ENCODE measurements around the gene CDC7. TPM values are rescaled to one million over a fixed set of nuclear protein-coding genes. Genes with fewer than 3 reads are reported as not detected.
A peak's percentile ranks its signal among the peaks of the same experiment; 100 is the strongest.

The CDC7 gene
- total RNA-seq, 2 donors from 2014 or later = 3.5 to 10.3 TPM

DNA sequence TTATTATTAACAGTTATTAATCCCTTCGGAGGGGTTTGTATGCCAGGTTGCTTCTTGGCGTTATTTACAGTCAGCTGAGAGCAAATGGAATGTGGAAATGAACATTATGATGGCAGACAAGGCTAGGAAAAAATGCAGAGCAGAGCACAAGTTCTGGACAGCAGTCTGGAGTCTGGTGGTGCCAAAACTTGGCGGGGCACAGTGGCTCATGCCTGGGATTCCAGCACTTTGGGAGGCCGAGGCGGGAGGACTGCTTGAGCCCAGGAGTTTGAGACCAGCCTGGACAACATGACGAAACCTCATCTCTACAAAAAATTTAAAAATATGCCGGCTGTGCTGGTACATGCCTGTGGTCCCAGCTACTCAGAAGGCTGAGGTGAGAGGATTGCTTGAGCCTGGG, 67.6 kb downstream of the CDC7 start:
- TF ChIP-seq, protein P1, sequence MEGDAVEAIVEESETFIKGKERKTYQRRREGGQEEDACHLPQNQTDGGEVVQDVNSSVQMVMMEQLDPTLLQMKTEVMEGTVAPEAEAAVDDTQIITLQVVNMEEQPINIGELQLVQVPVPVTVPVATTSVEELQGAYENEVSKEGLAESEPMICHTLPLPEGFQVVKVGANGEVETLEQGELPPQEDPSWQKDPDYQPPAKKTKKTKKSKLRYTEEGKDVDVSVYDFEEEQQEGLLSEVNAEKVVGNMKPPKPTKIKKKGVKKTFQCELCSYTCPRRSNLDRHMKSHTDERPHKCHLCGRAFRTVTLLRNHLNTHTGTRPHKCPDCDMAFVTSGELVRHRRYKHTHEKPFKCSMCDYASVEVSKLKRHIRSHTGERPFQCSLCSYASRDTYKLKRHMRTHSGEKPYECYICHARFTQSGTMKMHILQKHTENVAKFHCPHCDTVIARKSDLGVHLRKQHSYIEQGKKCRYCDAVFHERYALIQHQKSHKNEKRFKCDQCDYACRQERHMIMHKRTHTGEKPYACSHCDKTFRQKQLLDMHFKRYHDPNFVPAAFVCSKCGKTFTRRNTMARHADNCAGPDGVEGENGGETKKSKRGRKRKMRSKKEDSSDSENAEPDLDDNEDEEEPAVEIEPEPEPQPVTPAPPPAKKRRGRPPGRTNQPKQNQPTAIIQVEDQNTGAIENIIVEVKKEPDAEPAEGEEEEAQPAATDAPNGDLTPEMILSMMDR (IDR thresholded peaks at IDR 0.05) = no peak
- intact Hi-C loops (cut with DNase I) = no loop called here
- Histone ChIP-seq H3K27me3 (no peaks in the 10 kb centered on the region), H3K4me1 (no peaks in the 10 kb centered on the region), H3K9me3 (no peaks in the 10 kb centered on the region), H3K9ac (ENCODE audit: low read depth in 2 of 2, low read length in 2 of 2) (no peak overlapping the region), H3K4me3 (no peak overlapping the region), H3K27ac (no peak overlapping the region), H3K36me3 (no peaks in the 10 kb centered on the region)
- no peak for DNase-seq

DNA sequence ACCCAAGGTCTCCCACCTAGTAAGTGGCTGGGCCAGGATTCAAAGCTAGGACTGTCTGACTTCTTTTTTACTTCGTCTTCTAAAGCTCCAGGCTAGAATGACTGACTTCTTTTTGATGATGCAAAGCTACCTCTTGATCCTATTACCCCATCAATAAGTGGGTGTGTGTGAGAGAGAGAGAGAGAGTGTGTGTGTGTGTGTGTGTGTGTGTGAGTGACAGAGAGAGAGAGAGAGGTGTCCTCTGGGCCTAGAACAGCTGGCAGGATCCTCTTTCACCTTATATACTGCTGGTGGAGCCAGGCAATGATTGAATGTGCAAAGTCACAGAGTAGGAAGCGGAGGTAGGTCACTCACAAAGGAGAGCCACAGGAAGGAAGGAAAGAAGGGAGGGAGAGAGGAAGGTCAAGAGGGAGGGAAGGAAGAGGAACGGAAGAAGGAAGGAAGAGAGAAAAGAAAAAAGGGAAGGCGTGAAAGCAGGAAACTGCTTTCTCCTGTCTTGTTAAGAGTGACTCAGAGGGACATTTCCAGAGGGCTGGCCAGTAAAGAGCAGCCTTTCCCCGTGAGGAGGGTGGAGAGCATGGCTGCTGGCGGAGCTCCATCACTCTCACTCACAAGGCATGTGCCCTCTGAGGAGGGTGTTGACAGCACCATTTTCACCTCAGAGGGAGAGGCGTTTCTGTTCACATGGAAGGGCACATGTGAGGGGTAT, 68.9 kb downstream of the CDC7 start:
- no peaks in the 10 kb centered on the region for H3K4me1 ChIP-seq
- no peaks in the 10 kb centered on the region for H3K36me3 ChIP-seq
- H3K9me3 ChIP-seq = no peaks in the 10 kb centered on the region
- TF ChIP-seq, protein P1 (IDR thresholded peaks at IDR 0.05) = no peak
- peak; percentile 76 for DNase-seq
- H3K27ac ChIP-seq = no peak overlapping the region
- intact Hi-C loops (cut with DNase I) = no loop called here
- H3K9ac ChIP-seq (ENCODE audit: low read depth in 2 of 2, low read length in 2 of 2) = no peak overlapping the region
- H3K4me3 ChIP-seq = no peak overlapping the region
- no peaks in the 10 kb centered on the region for H3K27me3 ChIP-seq

DNA sequence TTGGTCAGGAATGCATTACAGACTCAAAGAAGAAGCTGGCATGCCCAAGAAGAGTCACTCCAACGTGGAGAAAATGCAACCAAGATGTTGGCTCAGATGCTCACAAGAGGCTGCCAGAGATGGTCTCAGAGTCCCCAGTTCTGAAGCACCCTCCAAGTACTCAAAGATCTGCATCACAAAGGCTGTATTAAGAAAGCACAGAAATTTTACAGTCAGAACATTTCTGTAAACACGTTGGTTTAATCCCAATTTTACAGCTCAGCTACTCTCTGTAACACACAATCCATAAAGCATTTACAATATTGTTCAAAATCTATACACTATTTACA, 69.4 kb downstream of the CDC7 start:
- intact Hi-C loops (cut with DNase I) = no loop called here
- H3K9ac ChIP-seq (ENCODE audit: low read depth in 2 of 2, low read length in 2 of 2) = no peak overlapping the region
- H3K27ac ChIP-seq = no peak overlapping the region
- H3K36me3 ChIP-seq = no peaks in the 10 kb centered on the region
- no peak for DNase-seq
- TF ChIP-seq, protein P1 (IDR thresholded peaks at IDR 0.05) = no peak
- no peaks in the 10 kb centered on the region for H3K4me1 ChIP-seq
- H3K9me3 ChIP-seq = no peaks in the 10 kb centered on the region
- H3K4me3 ChIP-seq = no peak overlapping the region
- H3K27me3 ChIP-seq = no peaks in the 10 kb centered on the region

DNA sequence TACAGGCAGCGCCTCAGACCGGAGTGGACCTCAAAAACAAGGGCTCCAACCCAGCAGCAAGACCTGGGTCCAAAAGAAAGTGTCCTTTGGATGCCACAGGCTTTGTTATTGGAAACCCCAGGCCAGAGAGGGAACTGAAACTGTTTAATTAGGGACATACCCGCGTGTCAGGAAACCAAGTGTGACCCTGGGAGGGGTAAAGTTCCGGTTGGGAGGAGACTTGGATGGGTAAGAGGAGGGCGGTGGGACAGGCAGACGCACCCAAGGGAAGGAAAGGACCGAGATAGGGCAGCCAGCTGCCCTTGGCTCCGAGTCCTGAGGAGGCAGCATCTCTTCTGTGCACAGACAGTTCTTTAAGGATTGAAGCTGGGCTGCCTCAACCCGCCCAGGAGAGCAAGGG, 71.4 kb downstream of the CDC7 start:
- intact Hi-C loops (cut with DNase I) = no loop called here
- no peak overlapping the region for H3K27ac ChIP-seq
- H3K4me3 ChIP-seq = no peak overlapping the region
- no peaks in the 10 kb centered on the region for H3K27me3 ChIP-seq
- H3K9me3 ChIP-seq = no peaks in the 10 kb centered on the region
- DNase-seq = no peak
- no peaks in the 10 kb centered on the region for H3K36me3 ChIP-seq
- no peak overlapping the region for H3K9ac ChIP-seq (ENCODE audit: low read depth in 2 of 2, low read length in 2 of 2)
- no peaks in the 10 kb centered on the region for H3K4me1 ChIP-seq
- TF ChIP-seq, protein P1 (IDR thresholded peaks at IDR 0.05) = no peak

Other genes starting within 250 kb of the CDC7 start
- under 1 TPM in 1 of 2 donors, not detected in 1; 0.40 TPM for gene HFM1, start 96.0 kb upstream of the CDC7 start, total RNA-seq